Liver (tissue), 9 donors: ENCODE measurements around the gene DIP2B. TPM values are rescaled to one million over a fixed set of nuclear protein-coding genes. Genes with fewer than 3 reads are reported as not detected.

ENCODE experiments used
- DNase-seq: peaks from one replicate; pipeline ENCODE4 v3.0.0-alpha.2; 2017; ENCODE audit warnings: low spot score
- H3K27ac ChIP-seq, 2 donors: one replicate each; pipeline ENCODE4 v1.7.0; 2013; ENCODE audit warnings: inconsistent platforms in 2 of 2, low read length in 2 of 2, control low read depth in 1 of 2, low read depth in 1 of 2, mild to moderate bottlenecking in 1 of 2
- H3K27me3 ChIP-seq, 4 donors: one replicate each; pipeline versions ENCODE4 v1.6.1 to v1.7.0; 2013; ENCODE audit warnings: low read length in 3 of 4, inconsistent platforms in 1 of 4, mild to moderate bottlenecking in 1 of 4, moderate library complexity in 1 of 4; ENCODE audit not compliant: control insufficient read depth in 4 of 4, insufficient read depth in 4 of 4
- H3K36me3 ChIP-seq, 4 donors: one replicate each; pipeline versions ENCODE4 v1.6.1 to v1.7.0; 2013; ENCODE audit warnings: low read length in 3 of 4, mild to moderate bottlenecking in 3 of 4, low read depth in 1 of 4, moderate library complexity in 1 of 4; ENCODE audit not compliant: control insufficient read depth in 4 of 4, insufficient read depth in 3 of 4
- H3K4me1 ChIP-seq, 4 donors: one replicate each; pipeline versions ENCODE4 v1.6.1 to v1.7.0; 2013; ENCODE audit warnings: low read length in 3 of 4, mild to moderate bottlenecking in 3 of 4, moderate library complexity in 1 of 4; ENCODE audit not compliant: control insufficient read depth in 4 of 4, insufficient read depth in 4 of 4
- H3K4me3 ChIP-seq, 3 donors: one replicate each; pipeline versions ENCODE4 v1.6.1 to v1.7.0; 2013; ENCODE audit warnings: low read length in 3 of 3, control low read depth in 1 of 3, low read depth in 1 of 3, mild to moderate bottlenecking in 1 of 3
- H3K9ac ChIP-seq, 2 donors: one replicate each; pipeline ENCODE4 v1.7.0; 2013; ENCODE audit warnings: low read length in 2 of 2, mild to moderate bottlenecking in 2 of 2, moderate library complexity in 2 of 2, control low read depth in 1 of 2, low read depth in 1 of 2
- H3K9me3 ChIP-seq, 4 donors: one replicate each; pipeline versions ENCODE4 v1.6.1 to v1.7.0; 2013; ENCODE audit warnings: low read length in 3 of 4; ENCODE audit not compliant: control insufficient read depth in 4 of 4
- EGR1 ChIP-seq, 2 donors: IDR thresholded peaks; 2 replicates each; pipeline ENCODE4 v1.6.1; 2016 to 2018; ENCODE audit warnings: antibody characterized with exemption in 2 of 2, low read depth in 2 of 2
- FOXA1 ChIP-seq: IDR thresholded peaks from 2 replicates; pipeline ENCODE4 v1.6.1; 2016; ENCODE audit warnings: antibody characterized with exemption
- GABPA ChIP-seq, 2 donors: IDR thresholded peaks in 1 of 2; conservative IDR thresholded peaks in 1 of 2; 2 replicates each; pipeline ENCODE4 v1.6.1; 2016; ENCODE audit warnings: antibody characterized with exemption in 2 of 2, mild to moderate bottlenecking in 1 of 2, moderate library complexity in 1 of 2
- JUND ChIP-seq, 2 donors: IDR thresholded peaks; 2 replicates each; pipeline ENCODE4 v1.6.1; 2016; ENCODE audit warnings: antibody characterized with exemption in 2 of 2
- RAD21 ChIP-seq, 2 donors: IDR thresholded peaks; 2 replicates each; pipeline ENCODE4 v1.6.1; 2016; ENCODE audit warnings: antibody characterized with exemption in 2 of 2, mild to moderate bottlenecking in 2 of 2
- RXRA ChIP-seq, 2 donors: IDR thresholded peaks; 2 replicates each; pipeline ENCODE4 v1.6.1; 2017 to 2018; ENCODE audit warnings: antibody characterized with exemption in 2 of 2, mild to moderate bottlenecking in 1 of 2
- SP1 ChIP-seq: IDR thresholded peaks from 2 replicates; pipeline ENCODE4 v1.6.1; 2018; ENCODE audit warnings: antibody characterized with exemption, mild to moderate bottlenecking
- TAF1 ChIP-seq: conservative IDR thresholded peaks from 2 replicates; pipeline ENCODE4 v1.6.1; 2016; ENCODE audit warnings: antibody characterized with exemption, mild to moderate bottlenecking
- YY1 ChIP-seq: IDR thresholded peaks from 2 replicates; pipeline ENCODE4 v1.6.1; 2016; ENCODE audit warnings: antibody characterized with exemption, mild to moderate bottlenecking
- WGBS: extraction: QIAGEN DNeasy Blood & Tissue Kit; methylation state at CpG from one replicate; pipeline ENCODE4 v1.1.7; 2013; 5-methylcytosine and 5-hydroxymethylcytosine counted together
- polyA plus RNA-seq, 2 donors: library from polyadenylated mRNA; stranded (reverse) in 1 of 2; unstranded in 1 of 2; fragments of 200-250 nt in 1 of 2; fragments of >200 nt in 1 of 2; fragmentation: Nextera tagmentation in 1 of 2; extraction: Ambion mirVana in 1 of 2; gene quantifications; one replicate each; pipeline versions ENCODE4 v1.2.1 to v1.2.3, GENCODE V29; 2013 to 2015
- total RNA-seq, 2 donors: library from RNA; depleted of rRNA; stranded (reverse); fragments of >200 nt; gene quantifications; one replicate each; pipeline ENCODE4 v1.2.3, GENCODE V29; 2014
- TF ChIP-seq, protein P1 (sequence below): IDR thresholded peaks from 2 replicates; pipeline ENCODE4 v1.6.1; 2016; ENCODE audit warnings: antibody characterized with exemption
- TF ChIP-seq, protein P2 (sequence below): IDR thresholded peaks from 2 replicates; pipeline ENCODE4 v1.6.1; 2016; ENCODE audit warnings: antibody characterized with exemption
- TF ChIP-seq, protein P3 (sequence below): IDR thresholded peaks from 2 replicates; pipeline ENCODE4 v1.6.1; 2016; ENCODE audit warnings: antibody characterized with exemption, mild to moderate bottlenecking
- TF ChIP-seq, protein P4 (sequence below): IDR thresholded peaks from 2 replicates; pipeline ENCODE4 v1.6.1; 2016; ENCODE audit warnings: antibody characterized with exemption
- donor health status: healthy.
- donor health status: healthy.
- donor health status: healthy.
- donor health status: healthy.
- donor health status: healthy.

Gene DIP2B
- total and polyA plus RNA-seq, 4 donors, result 4.8 to 30.7 (median 13.8) TPM

DNA sequence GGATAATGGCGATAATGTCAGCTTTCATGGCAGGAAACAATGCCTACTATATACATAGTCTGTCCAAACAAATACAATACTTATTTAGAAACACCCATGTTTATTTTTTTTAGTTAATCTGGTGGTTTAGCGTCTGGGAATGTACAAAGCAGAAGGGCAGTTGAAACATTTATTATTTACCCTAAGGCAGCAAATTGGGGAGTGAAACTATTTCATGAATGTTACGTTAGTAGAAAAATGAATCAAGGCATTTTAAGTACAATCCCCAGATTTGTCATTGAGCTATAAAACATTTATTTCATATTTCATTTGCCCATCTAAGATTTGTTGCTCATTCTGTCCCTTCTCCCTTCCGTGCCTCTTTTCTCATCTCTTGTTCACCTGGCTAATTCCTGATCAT, 172.0 kb downstream of the DIP2B start:
- WGBS, result 97% methylated on average over 4 of the region's 4 CpGs
- no peak overlapping the region for H3K27ac ChIP-seq
- no peak for DNase-seq
- H3K36me3 ChIP-seq, result peaks cover 3 to 58% (median 44%) of the 10 kb centered on the region in 4 donors
- no peaks in the 10 kb centered on the region for H3K4me1 ChIP-seq
- TF ChIP-seq RAD21 (IDR thresholded peaks at IDR 0.05), result no peak
- TF ChIP-seq, protein P1, sequence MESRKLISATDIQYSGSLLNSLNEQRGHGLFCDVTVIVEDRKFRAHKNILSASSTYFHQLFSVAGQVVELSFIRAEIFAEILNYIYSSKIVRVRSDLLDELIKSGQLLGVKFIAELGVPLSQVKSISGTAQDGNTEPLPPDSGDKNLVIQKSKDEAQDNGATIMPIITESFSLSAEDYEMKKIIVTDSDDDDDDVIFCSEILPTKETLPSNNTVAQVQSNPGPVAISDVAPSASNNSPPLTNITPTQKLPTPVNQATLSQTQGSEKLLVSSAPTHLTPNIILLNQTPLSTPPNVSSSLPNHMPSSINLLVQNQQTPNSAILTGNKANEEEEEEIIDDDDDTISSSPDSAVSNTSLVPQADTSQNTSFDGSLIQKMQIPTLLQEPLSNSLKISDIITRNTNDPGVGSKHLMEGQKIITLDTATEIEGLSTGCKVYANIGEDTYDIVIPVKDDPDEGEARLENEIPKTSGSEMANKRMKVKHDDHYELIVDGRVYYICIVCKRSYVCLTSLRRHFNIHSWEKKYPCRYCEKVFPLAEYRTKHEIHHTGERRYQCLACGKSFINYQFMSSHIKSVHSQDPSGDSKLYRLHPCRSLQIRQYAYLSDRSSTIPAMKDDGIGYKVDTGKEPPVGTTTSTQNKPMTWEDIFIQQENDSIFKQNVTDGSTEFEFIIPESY, result no peak
- TF ChIP-seq EGR1 (IDR thresholded peaks at IDR 0.05; ENCODE audit: low read depth in 2 of 2), result no peak
- TF ChIP-seq, protein P2, sequence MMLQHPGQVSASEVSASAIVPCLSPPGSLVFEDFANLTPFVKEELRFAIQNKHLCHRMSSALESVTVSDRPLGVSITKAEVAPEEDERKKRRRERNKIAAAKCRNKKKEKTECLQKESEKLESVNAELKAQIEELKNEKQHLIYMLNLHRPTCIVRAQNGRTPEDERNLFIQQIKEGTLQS, result no peak
- no peak for TF ChIP-seq TAF1
- TF ChIP-seq GABPA (IDR thresholded peaks at IDR 0.05 in 1 of 2, conservative IDR thresholded peaks at IDR 0.05 in 1 of 2), result no peak
- H3K27me3 ChIP-seq, result no peaks in the 10 kb centered on the region
- H3K9ac ChIP-seq, result no peak overlapping the region
- no peaks in the 10 kb centered on the region for H3K9me3 ChIP-seq
- no peak overlapping the region for H3K4me3 ChIP-seq

DNA sequence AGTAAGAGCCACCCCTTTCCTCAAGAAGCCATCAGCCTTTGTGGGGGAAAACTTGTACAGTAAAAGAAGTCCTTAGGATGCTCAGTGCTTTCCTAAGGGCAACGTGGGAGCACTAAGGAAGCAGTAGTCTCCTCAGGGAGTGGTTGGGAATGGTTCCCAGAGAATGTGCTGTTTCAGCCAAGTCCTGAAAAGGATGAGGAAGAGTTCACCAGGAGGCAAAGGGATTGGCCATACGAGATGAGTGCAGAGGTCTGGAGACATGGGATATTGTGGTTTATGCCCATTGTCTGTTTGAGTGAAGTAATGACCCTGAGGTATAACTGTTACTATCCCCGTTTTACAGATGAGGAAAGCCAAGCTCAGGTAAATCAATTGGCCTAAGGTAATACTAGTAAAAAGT, 173.1 kb downstream of the DIP2B start:
- H3K36me3 ChIP-seq, result peaks cover 3 to 60% (median 46%) of the 10 kb centered on the region in 4 donors

More for the DNA sequence above, 173.1 kb downstream of the DIP2B start:
- H3K4me3 ChIP-seq, result no peak overlapping the region
- WGBS, result 75% methylated on average over 3 of the region's 3 CpGs
- TF ChIP-seq, protein P3, sequence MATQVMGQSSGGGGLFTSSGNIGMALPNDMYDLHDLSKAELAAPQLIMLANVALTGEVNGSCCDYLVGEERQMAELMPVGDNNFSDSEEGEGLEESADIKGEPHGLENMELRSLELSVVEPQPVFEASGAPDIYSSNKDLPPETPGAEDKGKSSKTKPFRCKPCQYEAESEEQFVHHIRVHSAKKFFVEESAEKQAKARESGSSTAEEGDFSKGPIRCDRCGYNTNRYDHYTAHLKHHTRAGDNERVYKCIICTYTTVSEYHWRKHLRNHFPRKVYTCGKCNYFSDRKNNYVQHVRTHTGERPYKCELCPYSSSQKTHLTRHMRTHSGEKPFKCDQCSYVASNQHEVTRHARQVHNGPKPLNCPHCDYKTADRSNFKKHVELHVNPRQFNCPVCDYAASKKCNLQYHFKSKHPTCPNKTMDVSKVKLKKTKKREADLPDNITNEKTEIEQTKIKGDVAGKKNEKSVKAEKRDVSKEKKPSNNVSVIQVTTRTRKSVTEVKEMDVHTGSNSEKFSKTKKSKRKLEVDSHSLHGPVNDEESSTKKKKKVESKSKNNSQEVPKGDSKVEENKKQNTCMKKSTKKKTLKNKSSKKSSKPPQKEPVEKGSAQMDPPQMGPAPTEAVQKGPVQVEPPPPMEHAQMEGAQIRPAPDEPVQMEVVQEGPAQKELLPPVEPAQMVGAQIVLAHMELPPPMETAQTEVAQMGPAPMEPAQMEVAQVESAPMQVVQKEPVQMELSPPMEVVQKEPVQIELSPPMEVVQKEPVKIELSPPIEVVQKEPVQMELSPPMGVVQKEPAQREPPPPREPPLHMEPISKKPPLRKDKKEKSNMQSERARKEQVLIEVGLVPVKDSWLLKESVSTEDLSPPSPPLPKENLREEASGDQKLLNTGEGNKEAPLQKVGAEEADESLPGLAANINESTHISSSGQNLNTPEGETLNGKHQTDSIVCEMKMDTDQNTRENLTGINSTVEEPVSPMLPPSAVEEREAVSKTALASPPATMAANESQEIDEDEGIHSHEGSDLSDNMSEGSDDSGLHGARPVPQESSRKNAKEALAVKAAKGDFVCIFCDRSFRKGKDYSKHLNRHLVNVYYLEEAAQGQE, result no peak
- TF ChIP-seq JUND (IDR thresholded peaks at IDR 0.05) (no peak), FOXA1 (no peak), RAD21 (IDR thresholded peaks at IDR 0.05) (no peak), YY1 (no peak), SP1 (no peak), RXRA (IDR thresholded peaks at IDR 0.05) (no peak)
- TF ChIP-seq, protein P4, sequence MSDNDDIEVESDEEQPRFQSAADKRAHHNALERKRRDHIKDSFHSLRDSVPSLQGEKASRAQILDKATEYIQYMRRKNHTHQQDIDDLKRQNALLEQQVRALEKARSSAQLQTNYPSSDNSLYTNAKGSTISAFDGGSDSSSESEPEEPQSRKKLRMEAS, result no peak
- no peaks in the 10 kb centered on the region for H3K27me3 ChIP-seq
- no peak overlapping the region for H3K27ac ChIP-seq
- H3K9me3 ChIP-seq, result no peaks in the 10 kb centered on the region
- H3K9ac ChIP-seq, result no peak overlapping the region
- H3K4me1 ChIP-seq, result no peaks in the 10 kb centered on the region
- no peak for DNase-seq
